Mucosa of descending colon (tissue), 3 donors: ENCODE measurements around the gene DCTN3. TPM values are rescaled to one million over a fixed set of nuclear protein-coding genes. Genes with fewer than 3 reads are reported as not detected.
A peak's percentile ranks its signal among the peaks of the same experiment; 100 is the strongest.

Experiments used
- ATAC-seq: fragments of 200-7000 bp; cut with Tn5 transposase; one replicate; pipeline ENCODE4 v1.9.1; 2020; ENCODE audit warnings: mild to moderate bottlenecking, moderate library complexity
- DNase-seq, 3 donors: peaks; one replicate each; pipeline ENCODE4 v3.0.0-alpha.2; 2020
- H3K36me3 ChIP-seq: fragments of 200-600 bp; one replicate; pipeline ENCODE4 v1.8.0; 2021; ENCODE audit warnings: low read depth, mild to moderate bottlenecking
- H3K4me1 ChIP-seq: fragments of 200-600 bp; one replicate; pipeline ENCODE4 v1.8.0; 2021; ENCODE audit warnings: low read depth, mild to moderate bottlenecking
- H3K4me3 ChIP-seq: fragments of 200-600 bp; one replicate; pipeline ENCODE4 v1.8.0; 2021; ENCODE audit warnings: mild to moderate bottlenecking
- H3K9me3 ChIP-seq: fragments of 200-600 bp; one replicate; pipeline ENCODE4 v1.8.0; 2021; ENCODE audit warnings: mild to moderate bottlenecking
- CTCF ChIP-seq: fragments of 200-600 bp; IDR thresholded peaks from one replicate; pipeline ENCODE4 v1.8.0; 2022; ENCODE audit warnings: antibody characterized with exemption, mild to moderate bottlenecking
- intact Hi-C, 2 donors: fragments of 100-400 bp; cut with DNase I in 1 of 2; cut with micrococcal nuclease in 1 of 2; formaldehyde crosslinking; loops; one replicate each; pipeline versions ENCODE4 v1.11.0 to v1.11.1; 2022; cut with DNase I, micrococcal nuclease
- total RNA-seq, 3 donors: library from RNA; stranded (reverse); fragmentation: NEBNext Ultra II Directional in 2 of 3; extraction: Animal tissue kit (Norgen Biotek cat#: 25700) in 2 of 3; gene quantifications; one replicate each; pipeline versions ENCODE4 v1.2.1 to v1.2.4, GENCODE V29; 2021 to 2023
- donor health status: DM: no; HTN: no; CAD: no; lungs with moderate emphysema.
- donor health status: DM: no; HTN: no; CAD: no.
- donor health status: DM: no; HTN: yes; CAD: no.

Gene DCTN3
- total RNA-seq, 3 donors from 2014 or later = 64.4 to 67.1 (median 64.7) TPM

- H3K36me3 ChIP-seq = no peaks in the 10 kb centered on the region
- H3K4me3 ChIP-seq = no peak overlapping the region
- ATAC-seq (no peak), DNase-seq (no peak)
- TF ChIP-seq CTCF = no peak
- intact Hi-C loops = no loop called here
- H3K9me3 ChIP-seq = no peaks in the 10 kb centered on the region
- H3K4me1 ChIP-seq = peaks cover 14% of the 10 kb centered on the region
These were observed 42.7 kb downstream of the DCTN3 start for GRCh38 chr9:34577400-34578240.

GRCh38 chr9:34576597-34577399 lies 43.5 kb downstream of the DCTN3 start:
- ATAC-seq (no peak), DNase-seq (peak in 1 of 3 donors; percentile 45)
- Histone ChIP-seq H3K4me3 (no peak overlapping the region), H3K36me3 (no peaks in the 10 kb centered on the region), H3K4me1 (peaks cover 14% of the 10 kb centered on the region), H3K9me3 (no peaks in the 10 kb centered on the region)
- intact Hi-C loops = no loop called here
- TF ChIP-seq CTCF = no peak

- Histone ChIP-seq H3K4me3 (no peak overlapping the region), H3K9me3 (no peaks in the 10 kb centered on the region), H3K36me3 (no peaks in the 10 kb centered on the region), H3K4me1 (peaks cover 17% of the 10 kb centered on the region)
- intact Hi-C loops = no loop called here
- peak in 2 of 3 donors; percentile 55 to 68 for DNase-seq
- no peak for TF ChIP-seq CTCF
- peak; percentile 55 for ATAC-seq
These were observed 44.3 kb downstream of the DCTN3 start for GRCh38 chr9:34575862-34576596.

GRCh38 chr9:34575241-34575640 lies 45.1 kb downstream of the DCTN3 start:
- intact Hi-C loops = no loop called here
- ATAC-seq = no peak

More at GRCh38 chr9:34575241-34575640, 45.1 kb downstream of the DCTN3 start:
- Histone ChIP-seq H3K36me3 (no peaks in the 10 kb centered on the region), H3K9me3 (no peaks in the 10 kb centered on the region), H3K4me3 (no peak overlapping the region), H3K4me1 (peaks cover 21% of the 10 kb centered on the region)
- no peak for TF ChIP-seq CTCF
- no peak for DNase-seq
